ENCODE measurements around the gene SLC37A2. TPM values are rescaled to one million over a fixed set of nuclear protein-coding genes. Genes with fewer than 3 reads are reported as not detected.

SLC37A2 gene
- total RNA-seq, 1 experiment from 2014 or later = 2.2 TPM

DNA sequence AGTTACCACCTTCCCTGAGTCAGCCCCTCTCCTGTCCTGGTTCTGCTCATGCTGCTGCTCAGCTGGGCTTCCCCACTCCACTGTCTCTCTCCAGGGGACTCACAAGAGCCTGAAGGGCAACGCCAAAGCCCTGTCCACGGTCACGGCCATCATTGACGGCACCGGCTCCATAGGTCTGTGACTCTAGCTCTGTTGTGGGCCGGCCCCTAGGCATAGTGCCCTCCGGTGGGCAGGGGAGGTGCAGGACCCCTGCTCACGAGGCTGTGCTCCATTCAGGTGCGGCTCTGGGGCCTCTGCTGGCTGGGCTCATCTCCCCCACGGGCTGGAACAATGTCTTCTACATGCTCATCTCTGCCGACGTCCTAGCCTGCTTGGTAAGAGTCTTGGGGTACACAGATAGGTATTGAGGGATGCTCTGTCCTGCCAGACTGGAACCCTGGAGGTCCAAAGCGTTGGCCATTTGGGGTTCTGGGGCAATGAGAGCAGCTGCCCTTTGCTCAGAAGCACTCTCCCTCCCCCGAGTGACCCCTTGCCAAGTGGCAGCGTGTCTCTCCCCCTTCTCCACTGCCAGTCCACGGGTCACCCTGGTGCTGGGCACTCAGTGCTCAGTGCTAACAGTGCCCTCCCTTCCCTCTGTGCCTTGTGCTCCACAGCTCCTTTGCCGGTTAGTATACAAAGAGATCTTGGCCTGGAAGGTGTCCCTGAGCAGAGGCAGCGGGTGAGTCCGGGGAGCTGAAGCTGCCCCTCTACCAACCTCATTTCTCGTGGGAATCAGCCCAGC lies 22.4 kb downstream of the SLC37A2 start (continued):
- TF ChIP-seq GRHL2 (CRISPR knock-in tag; IDR thresholded peaks at IDR 0.05; ENCODE audit: insufficient replicate concordance, severe bottlenecking) = no peak
- TF ChIP-seq, protein P1, sequence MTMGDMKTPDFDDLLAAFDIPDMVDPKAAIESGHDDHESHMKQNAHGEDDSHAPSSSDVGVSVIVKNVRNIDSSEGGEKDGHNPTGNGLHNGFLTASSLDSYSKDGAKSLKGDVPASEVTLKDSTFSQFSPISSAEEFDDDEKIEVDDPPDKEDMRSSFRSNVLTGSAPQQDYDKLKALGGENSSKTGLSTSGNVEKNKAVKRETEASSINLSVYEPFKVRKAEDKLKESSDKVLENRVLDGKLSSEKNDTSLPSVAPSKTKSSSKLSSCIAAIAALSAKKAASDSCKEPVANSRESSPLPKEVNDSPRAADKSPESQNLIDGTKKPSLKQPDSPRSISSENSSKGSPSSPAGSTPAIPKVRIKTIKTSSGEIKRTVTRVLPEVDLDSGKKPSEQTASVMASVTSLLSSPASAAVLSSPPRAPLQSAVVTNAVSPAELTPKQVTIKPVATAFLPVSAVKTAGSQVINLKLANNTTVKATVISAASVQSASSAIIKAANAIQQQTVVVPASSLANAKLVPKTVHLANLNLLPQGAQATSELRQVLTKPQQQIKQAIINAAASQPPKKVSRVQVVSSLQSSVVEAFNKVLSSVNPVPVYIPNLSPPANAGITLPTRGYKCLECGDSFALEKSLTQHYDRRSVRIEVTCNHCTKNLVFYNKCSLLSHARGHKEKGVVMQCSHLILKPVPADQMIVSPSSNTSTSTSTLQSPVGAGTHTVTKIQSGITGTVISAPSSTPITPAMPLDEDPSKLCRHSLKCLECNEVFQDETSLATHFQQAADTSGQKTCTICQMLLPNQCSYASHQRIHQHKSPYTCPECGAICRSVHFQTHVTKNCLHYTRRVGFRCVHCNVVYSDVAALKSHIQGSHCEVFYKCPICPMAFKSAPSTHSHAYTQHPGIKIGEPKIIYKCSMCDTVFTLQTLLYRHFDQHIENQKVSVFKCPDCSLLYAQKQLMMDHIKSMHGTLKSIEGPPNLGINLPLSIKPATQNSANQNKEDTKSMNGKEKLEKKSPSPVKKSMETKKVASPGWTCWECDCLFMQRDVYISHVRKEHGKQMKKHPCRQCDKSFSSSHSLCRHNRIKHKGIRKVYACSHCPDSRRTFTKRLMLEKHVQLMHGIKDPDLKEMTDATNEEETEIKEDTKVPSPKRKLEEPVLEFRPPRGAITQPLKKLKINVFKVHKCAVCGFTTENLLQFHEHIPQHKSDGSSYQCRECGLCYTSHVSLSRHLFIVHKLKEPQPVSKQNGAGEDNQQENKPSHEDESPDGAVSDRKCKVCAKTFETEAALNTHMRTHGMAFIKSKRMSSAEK (CRISPR knock-in tag; IDR thresholded peaks at IDR 0.05; ENCODE audit: borderline replicate concordance) = no peak
- TF ChIP-seq, protein P2, sequence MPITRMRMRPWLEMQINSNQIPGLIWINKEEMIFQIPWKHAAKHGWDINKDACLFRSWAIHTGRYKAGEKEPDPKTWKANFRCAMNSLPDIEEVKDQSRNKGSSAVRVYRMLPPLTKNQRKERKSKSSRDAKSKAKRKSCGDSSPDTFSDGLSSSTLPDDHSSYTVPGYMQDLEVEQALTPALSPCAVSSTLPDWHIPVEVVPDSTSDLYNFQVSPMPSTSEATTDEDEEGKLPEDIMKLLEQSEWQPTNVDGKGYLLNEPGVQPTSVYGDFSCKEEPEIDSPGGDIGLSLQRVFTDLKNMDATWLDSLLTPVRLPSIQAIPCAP (CRISPR knock-in tag; IDR thresholded peaks at IDR 0.05) = no peak

DNA sequence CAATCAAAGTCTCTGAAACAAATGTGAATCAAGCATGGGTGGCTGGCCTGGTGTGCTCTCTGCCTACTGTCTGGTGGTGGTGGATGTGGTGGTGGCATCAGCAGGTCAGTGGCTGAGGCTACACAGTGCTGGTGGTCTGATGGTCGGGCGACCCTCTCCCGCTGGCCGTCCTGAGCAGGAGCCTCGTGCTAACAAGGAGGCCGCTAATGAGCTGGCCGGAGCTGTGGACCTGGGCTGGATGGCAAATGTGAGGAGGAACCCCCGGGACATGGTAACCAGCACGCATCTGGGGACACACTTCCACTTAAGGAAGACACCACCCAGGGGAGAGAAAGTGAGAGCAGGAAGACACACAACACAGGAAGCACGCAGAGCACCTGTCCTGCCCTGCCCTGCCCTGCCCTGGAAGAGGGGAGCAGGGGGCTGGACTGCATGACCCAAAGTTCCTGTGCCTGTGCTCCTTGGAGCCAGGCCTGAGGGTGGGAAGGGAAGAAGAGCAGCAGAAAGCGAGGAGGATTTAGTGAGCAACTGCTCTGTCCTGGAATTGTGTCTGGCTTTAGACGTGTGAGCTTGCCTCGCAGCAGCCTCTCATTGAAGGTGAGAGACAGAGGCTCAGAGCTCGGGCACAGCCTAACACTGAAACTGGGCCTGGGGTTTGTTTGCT lies 23.7 kb downstream of the SLC37A2 start:
- H3K27me3 Mint-ChIP-seq (ENCODE audit: low read depth) = no peaks in the 10 kb centered on the region
- TF ChIP-seq, protein P3, sequence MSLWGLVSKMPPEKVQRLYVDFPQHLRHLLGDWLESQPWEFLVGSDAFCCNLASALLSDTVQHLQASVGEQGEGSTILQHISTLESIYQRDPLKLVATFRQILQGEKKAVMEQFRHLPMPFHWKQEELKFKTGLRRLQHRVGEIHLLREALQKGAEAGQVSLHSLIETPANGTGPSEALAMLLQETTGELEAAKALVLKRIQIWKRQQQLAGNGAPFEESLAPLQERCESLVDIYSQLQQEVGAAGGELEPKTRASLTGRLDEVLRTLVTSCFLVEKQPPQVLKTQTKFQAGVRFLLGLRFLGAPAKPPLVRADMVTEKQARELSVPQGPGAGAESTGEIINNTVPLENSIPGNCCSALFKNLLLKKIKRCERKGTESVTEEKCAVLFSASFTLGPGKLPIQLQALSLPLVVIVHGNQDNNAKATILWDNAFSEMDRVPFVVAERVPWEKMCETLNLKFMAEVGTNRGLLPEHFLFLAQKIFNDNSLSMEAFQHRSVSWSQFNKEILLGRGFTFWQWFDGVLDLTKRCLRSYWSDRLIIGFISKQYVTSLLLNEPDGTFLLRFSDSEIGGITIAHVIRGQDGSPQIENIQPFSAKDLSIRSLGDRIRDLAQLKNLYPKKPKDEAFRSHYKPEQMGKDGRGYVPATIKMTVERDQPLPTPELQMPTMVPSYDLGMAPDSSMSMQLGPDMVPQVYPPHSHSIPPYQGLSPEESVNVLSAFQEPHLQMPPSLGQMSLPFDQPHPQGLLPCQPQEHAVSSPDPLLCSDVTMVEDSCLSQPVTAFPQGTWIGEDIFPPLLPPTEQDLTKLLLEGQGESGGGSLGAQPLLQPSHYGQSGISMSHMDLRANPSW (CRISPR knock-in tag; conservative IDR thresholded peaks at IDR 0.05; ENCODE audit: low read depth) = no peak
- no peak for TF ChIP-seq ELF4 (CRISPR knock-in tag; IDR thresholded peaks at IDR 0.05; ENCODE audit: low read depth)
- ATAC-seq (no peak), DNase-seq (ENCODE audit: low spot score) (no peak)
- no peak overlapping the region for H3K4me3 Mint-ChIP-seq
- ChIA-PET CTCF (interaction anchor here (0.9 to 2.0 kb wide), 4 partner anchors 10 to 342 kb away, joined by 4 to 5 read pairs (median 4); no protein-coding TSS in a partner anchor), POLR2A (no interaction called here)
- no peaks in the 10 kb centered on the region for H3K36me3 Mint-ChIP-seq
- peaks cover 4% of the 10 kb centered on the region for H3K4me1 Mint-ChIP-seq
- no peak overlapping the region for H3K27ac Mint-ChIP-seq
- H3K9me3 Mint-ChIP-seq = no peaks in the 10 kb centered on the region

DNA sequence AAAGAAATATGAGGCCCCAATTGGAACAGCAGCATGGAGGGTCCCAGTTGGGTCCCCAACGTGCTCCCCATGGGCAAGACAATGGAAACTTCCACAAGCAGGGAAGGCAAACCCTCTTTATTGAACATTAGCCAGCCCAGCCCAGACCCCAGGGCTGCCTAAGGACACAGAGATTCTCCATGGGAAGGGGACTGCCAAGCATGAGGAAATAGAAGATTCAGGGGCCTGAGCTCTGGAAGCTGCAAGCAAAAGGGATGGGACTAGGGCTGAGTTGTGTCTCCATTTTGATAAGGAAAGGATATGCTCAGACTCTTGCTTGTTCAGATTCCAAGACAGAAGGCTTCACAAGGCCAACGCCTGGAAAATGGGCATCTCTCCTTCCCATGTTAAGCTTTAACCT lies 25.0 kb downstream of the SLC37A2 start:
- ChIA-PET CTCF (interaction anchor here (1.3 to 2.0 kb wide), 2 partner anchors 258 to 341 kb away, joined by 4 read pairs; no protein-coding TSS in a partner anchor), POLR2A (no interaction called here)
- no peaks in the 10 kb centered on the region for H3K36me3 Mint-ChIP-seq
- H3K4me1 Mint-ChIP-seq = peaks cover 18% of the 10 kb centered on the region
- DNase-seq (ENCODE audit: low spot score) (no peak), ATAC-seq (no peak)
- no peak overlapping the region for H3K27ac Mint-ChIP-seq
- H3K27me3 Mint-ChIP-seq (ENCODE audit: low read depth) = no peaks in the 10 kb centered on the region
- no peaks in the 10 kb centered on the region for H3K9me3 Mint-ChIP-seq
- TF ChIP-seq SMAD4 (CRISPR knock-in tag; IDR thresholded peaks at IDR 0.05) = no peak
- no peak for TF ChIP-seq ATF3 (CRISPR knock-in tag; conservative IDR thresholded peaks at IDR 0.05)
- no peak for TF ChIP-seq USF1 (CRISPR knock-in tag; IDR thresholded peaks at IDR 0.05)
- H3K4me3 Mint-ChIP-seq = no peak overlapping the region

Measured in WTC11 (cell line).